Keratinocyte (primary cell): ENCODE data around the gene SMURF2. TPM values are rescaled to one million over a fixed set of nuclear protein-coding genes. Genes with fewer than 3 reads are reported as not detected.

ENCODE experiments used
- DNase-seq: peaks from one replicate; pipeline ENCODE4 v3.0.0-alpha.2; 2011; ENCODE audit warnings: low read depth, missing footprints, low spot score
- FAIRE-seq: peaks from 2 replicates; lab custom pipeline; 2011; peaks lifted over from hg19 to GRCh38; lab: Jason Lieb, UNC
- H2AFZ ChIP-seq: 2 replicates; pipeline ENCODE4 v1.6.0; 2012; ENCODE audit warnings: low read length, control low read depth, inconsistent platforms; ENCODE audit not compliant: control insufficient read depth
- H3K27ac ChIP-seq: 2 replicates; pipeline ENCODE4 v1.5.1; 2011; ENCODE audit warnings: low read length; ENCODE audit not compliant: control insufficient read depth, insufficient read depth
- H3K27me3 ChIP-seq: 3 replicates; pipeline ENCODE4 v1.6.0; 2011; ENCODE audit warnings: low read length; ENCODE audit not compliant: control insufficient read depth, insufficient read depth; ENCODE audit errors: extremely low read depth
- H3K36me3 ChIP-seq, 2 experiments: 2 replicates in 1 of 2; 3 replicates in 1 of 2; pipeline ENCODE4 v1.5.1; 2011; ENCODE audit warnings: low read length in 2 of 2, mild to moderate bottlenecking in 1 of 2; ENCODE audit not compliant: control insufficient read depth in 2 of 2, insufficient read depth in 2 of 2; ENCODE audit errors: extremely low read depth in 1 of 2
- H3K4me1 ChIP-seq: 3 replicates; pipeline ENCODE4 v1.5.1; 2011; ENCODE audit warnings: low read length; ENCODE audit not compliant: control insufficient read depth, insufficient read depth; ENCODE audit errors: extremely low read depth
- H3K4me2 ChIP-seq: 3 replicates; pipeline ENCODE4 v1.6.0; 2011; ENCODE audit warnings: low read depth, low read length; ENCODE audit not compliant: control insufficient read depth, insufficient read depth; ENCODE audit errors: extremely low read depth
- H3K4me3 ChIP-seq, 3 experiments: fragments of 200-600 bp in 1 of 3; sonication (generic) in 1 of 3; 2 replicates in 2 of 3; 3 replicates in 1 of 3; pipeline ENCODE4 v1.5.1; 2011 to 2016; ENCODE audit warnings: low read length in 3 of 3, mild to moderate bottlenecking in 3 of 3, control low read depth in 2 of 3, inconsistent platforms in 1 of 3, low read depth in 1 of 3, mixed read lengths in 1 of 3, mixed run types in 1 of 3, moderate library complexity in 1 of 3; ENCODE audit not compliant: control insufficient read depth in 2 of 3, insufficient read depth in 2 of 3; ENCODE audit errors: extremely low read depth in 1 of 3
- H3K79me2 ChIP-seq: 2 replicates; pipeline ENCODE4 v1.6.0; 2012; ENCODE audit warnings: low read length; ENCODE audit not compliant: control insufficient read depth, insufficient read depth
- H3K9ac ChIP-seq: 3 replicates; pipeline ENCODE4 v1.6.0; 2011; ENCODE audit warnings: low read length; ENCODE audit not compliant: control insufficient read depth, insufficient read depth; ENCODE audit errors: extremely low read depth
- H3K9me1 ChIP-seq: 3 replicates; pipeline ENCODE4 v1.6.0; 2011; ENCODE audit warnings: low read length; ENCODE audit not compliant: control insufficient read depth, insufficient read depth; ENCODE audit errors: extremely low read depth
- H3K9me3 ChIP-seq: 2 replicates; pipeline ENCODE4 v1.5.1; 2012; ENCODE audit warnings: low read depth, low read length; ENCODE audit not compliant: control insufficient read depth
- H4K20me1 ChIP-seq: 3 replicates; pipeline ENCODE4 v1.6.0; 2011; ENCODE audit warnings: low read length; ENCODE audit not compliant: control insufficient read depth, insufficient read depth; ENCODE audit errors: extremely low read depth
- EZH2 ChIP-seq: IDR thresholded peaks from one replicate; pipeline ENCODE4 v1.6.1; 2012; ENCODE audit warnings: inconsistent platforms, mild to moderate bottlenecking, low read length, moderate library complexity
- dilution Hi-C: fragments of 300-500 bp; cut with MboI; formaldehyde crosslinking; loops from one replicate; pipeline ENCODE4 v1.7.0; 2020; ENCODE audit warnings: low sequenced_read_pairs; ENCODE audit not compliant: extremely low pct_ligation_motif_present
- polyA plus RNA-seq, 5 experiments: library from polyadenylated mRNA; depleted of rRNA in 3 of 5; stranded (reverse) in 3 of 5; stranded (forward) in 1 of 5; unstranded in 1 of 5; fragments of >200 nt; gene quantifications; 1 replicate in 1 of 5; 2 replicates in 3 of 5; 3 replicates in 1 of 5; pipeline versions ENCODE4 v1.2.1 to v1.2.3, GENCODE V29; 2011 to 2012; ENCODE audit warnings: missing spikeins in 2 of 5, low read depth in 1 of 5, low replicate concordance in 1 of 5
- TF ChIP-seq, protein P1 (sequence below), 3 experiments: IDR thresholded peaks in 1 of 3; conservative IDR thresholded peaks in 1 of 3; optimal IDR thresholded peaks in 1 of 3; 2 replicates in 2 of 3; 3 replicates in 1 of 3; pipeline versions ENCODE3 to v1.5.1; 2011; ENCODE audit warnings: low read length in 3 of 3, mild to moderate bottlenecking in 3 of 3, moderate library complexity in 2 of 3, control low read depth in 1 of 3, inconsistent platforms in 1 of 3; ENCODE audit not compliant: insufficient read depth in 2 of 3; ENCODE audit errors: extremely low read depth in 1 of 3

Gene SMURF2
- polyA plus RNA-seq, 1 donor (not counting 4 experiments of a cell fraction or from before 2014, with no cell fraction given), result 128 TPM

DNA sequence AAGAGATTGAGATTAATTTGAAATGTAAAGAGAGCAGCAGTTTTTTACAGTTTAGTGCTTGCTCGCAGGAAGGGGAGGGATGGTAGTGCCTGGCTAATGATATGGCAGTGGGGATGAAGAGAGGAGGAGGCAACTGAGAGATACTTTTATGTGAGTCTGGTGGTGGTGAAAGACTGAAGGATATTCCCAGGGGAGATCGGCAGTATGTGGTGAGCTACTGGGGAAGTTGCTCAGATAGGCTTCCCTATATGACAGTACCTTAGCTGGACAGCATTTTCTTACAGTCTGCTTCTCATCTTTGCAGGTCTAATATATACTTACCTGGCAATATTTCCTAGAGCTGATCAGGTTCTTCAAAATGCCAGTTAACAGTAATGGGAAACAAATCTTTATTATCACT is 146.7 kb downstream of the SMURF2 start:
- H3K27me3 ChIP-seq, result no peaks in the 10 kb centered on the region
- H3K79me2 ChIP-seq, result peaks cover 13% of the 10 kb centered on the region

DNA sequence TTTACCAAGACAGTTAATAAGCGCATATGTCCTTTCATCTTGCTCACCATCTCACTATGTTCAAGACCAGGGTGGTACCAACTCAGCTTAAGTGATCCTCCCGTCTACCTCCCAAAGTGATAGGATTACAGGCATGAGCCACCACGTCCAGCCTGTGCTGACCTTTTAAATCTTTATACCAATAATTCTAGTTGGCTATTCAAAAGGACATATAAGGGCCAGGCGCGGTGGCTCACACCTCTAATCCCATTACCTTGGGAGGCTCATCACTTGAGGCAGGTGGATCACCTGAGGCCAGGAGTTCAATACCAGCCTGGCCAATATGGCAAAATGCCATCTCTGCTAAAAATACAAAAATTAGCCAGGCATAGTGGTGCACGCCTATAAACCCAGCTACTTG is 152.9 kb downstream of the SMURF2 start:
- Histone ChIP-seq H3K27me3 (no peaks in the 10 kb centered on the region), H3K4me3 (no peak overlapping the region), H3K36me3 (peaks cover 3 to 43% of the 10 kb centered on the region in 2 experiments), H3K4me1 (peaks cover 14% of the 10 kb centered on the region), H3K27ac (no peak overlapping the region), H3K9ac (no peak overlapping the region), H3K9me3 (no peaks in the 10 kb centered on the region), H3K9me1 (no peaks in the 10 kb centered on the region), H3K79me2 (peaks cover 61% of the 10 kb centered on the region), H4K20me1 (peaks cover 14% of the 10 kb centered on the region), H2AFZ (no peak overlapping the region), H3K4me2 (peak overlapping the region; percentile 2)
- dilution Hi-C loops, result no loop called here
- TF ChIP-seq, protein P1, sequence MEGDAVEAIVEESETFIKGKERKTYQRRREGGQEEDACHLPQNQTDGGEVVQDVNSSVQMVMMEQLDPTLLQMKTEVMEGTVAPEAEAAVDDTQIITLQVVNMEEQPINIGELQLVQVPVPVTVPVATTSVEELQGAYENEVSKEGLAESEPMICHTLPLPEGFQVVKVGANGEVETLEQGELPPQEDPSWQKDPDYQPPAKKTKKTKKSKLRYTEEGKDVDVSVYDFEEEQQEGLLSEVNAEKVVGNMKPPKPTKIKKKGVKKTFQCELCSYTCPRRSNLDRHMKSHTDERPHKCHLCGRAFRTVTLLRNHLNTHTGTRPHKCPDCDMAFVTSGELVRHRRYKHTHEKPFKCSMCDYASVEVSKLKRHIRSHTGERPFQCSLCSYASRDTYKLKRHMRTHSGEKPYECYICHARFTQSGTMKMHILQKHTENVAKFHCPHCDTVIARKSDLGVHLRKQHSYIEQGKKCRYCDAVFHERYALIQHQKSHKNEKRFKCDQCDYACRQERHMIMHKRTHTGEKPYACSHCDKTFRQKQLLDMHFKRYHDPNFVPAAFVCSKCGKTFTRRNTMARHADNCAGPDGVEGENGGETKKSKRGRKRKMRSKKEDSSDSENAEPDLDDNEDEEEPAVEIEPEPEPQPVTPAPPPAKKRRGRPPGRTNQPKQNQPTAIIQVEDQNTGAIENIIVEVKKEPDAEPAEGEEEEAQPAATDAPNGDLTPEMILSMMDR (optimal IDR thresholded peaks at IDR 0.05 in 1 of 3, IDR thresholded peaks at IDR 0.05 in 1 of 3, conservative IDR thresholded peaks at IDR 0.05 in 1 of 3; ENCODE audit: extremely low read depth in 1 of 3, insufficient read depth in 2 of 3, low read length in 3 of 3), result no peak
- no peak for TF ChIP-seq EZH2
- FAIRE-seq, result no peak
- no peak for DNase-seq

More for the DNA sequence above, 146.7 kb downstream of the SMURF2 start:
- Histone ChIP-seq H3K27ac (no peak overlapping the region), H3K4me3 (no peak overlapping the region), H3K9me1 (no peaks in the 10 kb centered on the region), H2AFZ (no peak overlapping the region), H3K4me1 (no peaks in the 10 kb centered on the region), H3K4me2 (no peak overlapping the region), H3K9me3 (no peaks in the 10 kb centered on the region), H3K9ac (no peak overlapping the region), H4K20me1 (no peaks in the 10 kb centered on the region), H3K36me3 (peaks cover 14 to 46% of the 10 kb centered on the region in 2 experiments)
- DNase-seq, result no peak
- TF ChIP-seq EZH2, result no peak
- TF ChIP-seq, protein P1 (optimal IDR thresholded peaks at IDR 0.05 in 1 of 3, IDR thresholded peaks at IDR 0.05 in 1 of 3, conservative IDR thresholded peaks at IDR 0.05 in 1 of 3; ENCODE audit: extremely low read depth in 1 of 3, insufficient read depth in 2 of 3, low read length in 3 of 3), result no peak
- dilution Hi-C loops, result no loop called here
- FAIRE-seq, result no peak
